HG03064 (cell line): ENCODE data around the gene FETUB.
A peak's percentile ranks its signal among the peaks of the same experiment; 100 is the strongest.
"Not testable (repeated sequence)": the region's sequence is repeated elsewhere in the genome, so short reads cannot be mapped to it uniquely, and the experiment has no call there.

Source experiments
- ATAC-seq: cut with Tn5 transposase; IDR thresholded peaks from one replicate; pipeline ENCODE4 v1.9.1; 2021; ENCODE audit warnings: low read depth; ENCODE audit not compliant: unreplicated experiment

FETUB gene

DNA sequence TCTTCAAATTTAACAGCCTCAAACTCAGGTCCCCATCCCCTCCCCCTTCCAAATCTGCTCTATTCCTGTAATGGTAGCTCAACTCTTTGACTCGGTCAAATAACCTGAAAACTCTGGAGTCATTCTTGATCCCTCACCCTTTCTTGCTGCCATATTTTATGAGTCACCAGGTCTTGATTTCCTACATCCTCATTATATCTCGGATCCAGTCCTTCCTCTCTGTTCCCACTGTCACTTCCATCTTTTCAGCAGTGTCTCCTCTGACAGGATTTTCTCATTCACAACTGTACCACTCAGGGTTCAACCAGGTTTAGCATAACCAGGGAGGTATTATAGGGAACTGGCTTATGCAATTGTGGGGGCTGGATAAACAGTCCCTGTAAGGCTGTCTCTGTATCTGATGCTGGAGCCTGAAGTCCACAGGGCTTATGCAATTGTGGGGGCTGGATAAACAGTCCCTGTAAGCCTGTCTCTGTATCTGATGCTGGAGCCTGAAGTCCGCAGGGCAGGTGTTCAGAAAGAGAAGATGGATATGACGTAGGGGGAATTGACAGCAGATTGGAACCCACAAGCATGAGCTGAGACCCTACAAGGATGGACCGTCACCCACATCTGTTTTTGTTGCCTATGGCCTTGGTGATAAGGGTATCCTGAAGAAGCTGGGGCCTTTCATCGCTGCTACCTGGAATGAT, 9.1 kb upstream of the FETUB start:
- no peak for ATAC-seq

DNA sequence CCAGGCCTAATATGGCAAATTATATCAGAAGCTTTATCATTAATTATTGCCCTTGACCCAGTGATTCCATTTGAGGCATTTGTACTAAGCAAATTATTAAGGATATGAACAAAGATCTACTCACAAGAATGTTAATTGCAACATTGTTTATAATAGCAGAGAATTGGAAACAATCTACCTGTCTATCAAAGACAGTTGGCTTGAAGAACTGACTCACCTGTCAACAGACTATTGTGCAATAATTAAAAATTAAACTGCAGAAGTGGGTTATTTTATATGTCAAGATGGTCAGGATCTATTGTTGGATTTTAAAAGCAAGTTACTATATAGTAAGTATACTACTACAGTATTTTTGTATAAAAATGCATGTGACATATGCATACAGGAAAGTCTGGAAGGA, 6.7 kb upstream of the FETUB start:
- ATAC-seq = no peak

DNA sequence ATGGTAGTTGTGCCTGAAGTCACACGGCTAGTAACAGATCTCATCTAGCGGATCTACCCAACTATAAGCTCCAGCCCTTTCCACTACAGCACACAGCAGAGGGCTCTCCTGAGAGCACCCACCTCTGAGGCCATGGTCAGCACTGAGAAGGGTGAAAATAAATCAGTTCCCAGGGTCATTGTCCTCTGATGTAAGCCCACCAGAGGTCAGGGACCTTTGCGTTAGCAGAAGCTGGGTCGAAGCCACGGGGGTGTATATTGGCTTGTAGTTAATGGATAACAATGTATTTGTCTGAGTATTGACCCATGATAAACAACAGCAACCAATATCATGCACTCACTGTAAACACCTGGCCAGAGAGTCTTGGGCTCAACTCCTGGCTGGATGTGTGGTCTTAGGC, 6.0 kb upstream of the FETUB start:
- ATAC-seq = not testable (repeated sequence)

DNA sequence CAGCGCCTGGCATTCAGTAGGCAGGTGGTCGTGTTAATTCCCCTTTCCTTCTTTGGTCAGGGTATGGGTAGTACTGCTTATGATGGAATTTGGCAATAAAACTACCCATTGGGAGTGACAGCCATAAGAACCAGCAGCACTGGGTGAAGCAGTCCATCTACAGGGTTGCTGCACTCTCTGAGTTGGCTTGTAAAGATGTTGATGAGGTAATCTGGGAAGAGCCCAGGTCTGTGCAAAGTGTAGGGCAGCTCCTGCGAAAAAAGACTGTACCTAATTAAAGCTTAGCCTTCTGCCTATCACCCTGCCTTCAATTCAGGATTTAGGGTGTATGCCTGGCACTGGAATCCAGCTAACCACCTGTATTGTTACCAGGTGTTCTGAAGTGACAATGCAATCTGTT, 4.7 kb upstream of the FETUB start:
- no peak for ATAC-seq

DNA sequence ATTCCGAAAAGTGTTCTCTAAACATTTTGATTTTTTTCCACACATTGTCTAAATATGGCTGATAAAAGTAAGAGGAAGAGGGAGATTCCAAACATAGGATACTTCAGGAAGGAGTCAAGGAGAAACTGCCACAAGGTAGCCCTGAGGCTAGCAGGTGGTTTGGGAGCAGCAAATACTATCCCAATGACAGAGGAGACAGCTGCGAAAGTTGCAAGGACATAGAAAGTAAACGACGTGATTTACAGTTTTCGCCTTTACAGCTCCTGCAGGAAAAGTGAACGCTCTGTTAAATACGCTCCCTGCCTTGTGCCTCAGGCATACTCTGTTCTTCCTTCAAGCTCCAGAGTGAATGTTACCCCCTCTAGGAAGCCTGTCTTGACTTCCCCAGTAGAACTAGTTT, 3.7 kb upstream of the FETUB start:
- no peak for ATAC-seq

DNA sequence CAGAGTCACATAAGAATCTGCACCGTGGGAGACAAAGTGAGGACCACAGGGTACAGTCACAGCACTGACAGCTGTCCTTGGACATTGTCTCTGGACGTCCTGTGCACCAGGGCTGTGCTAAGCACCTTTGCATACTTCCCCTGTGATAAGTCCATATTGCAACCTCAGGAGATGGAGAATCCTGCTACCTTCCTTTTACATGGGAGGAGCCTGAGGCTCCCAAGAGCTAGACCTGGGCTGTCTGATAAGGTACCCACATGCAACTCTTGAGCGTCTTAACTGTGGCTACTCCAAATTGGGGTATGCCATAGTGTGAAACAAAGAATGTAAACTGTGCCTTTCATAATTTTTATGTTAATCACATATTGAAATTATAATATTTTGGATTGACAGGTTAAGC, 2.5 kb upstream of the FETUB start:
- no peak for ATAC-seq

DNA sequence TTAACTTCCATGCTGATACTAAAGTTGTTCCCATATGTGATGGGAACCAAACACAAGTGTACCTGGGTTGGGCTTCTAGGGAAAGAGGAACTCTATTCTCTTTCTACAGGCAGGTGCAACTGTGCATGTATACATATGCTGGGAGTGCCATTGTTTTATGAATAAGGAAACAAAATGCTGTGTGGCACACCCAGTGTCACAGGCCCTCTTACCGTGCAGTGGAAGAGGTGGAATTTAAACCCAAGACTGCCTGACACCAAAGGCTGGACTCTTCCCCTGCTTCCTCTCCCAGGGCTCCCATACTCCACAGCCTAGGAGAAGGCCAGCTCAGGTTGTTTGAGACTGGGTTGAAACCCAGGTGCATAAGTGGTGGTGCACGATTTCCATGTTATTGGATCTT, 1.9 kb upstream of the FETUB start:
- no peak for ATAC-seq

DNA sequence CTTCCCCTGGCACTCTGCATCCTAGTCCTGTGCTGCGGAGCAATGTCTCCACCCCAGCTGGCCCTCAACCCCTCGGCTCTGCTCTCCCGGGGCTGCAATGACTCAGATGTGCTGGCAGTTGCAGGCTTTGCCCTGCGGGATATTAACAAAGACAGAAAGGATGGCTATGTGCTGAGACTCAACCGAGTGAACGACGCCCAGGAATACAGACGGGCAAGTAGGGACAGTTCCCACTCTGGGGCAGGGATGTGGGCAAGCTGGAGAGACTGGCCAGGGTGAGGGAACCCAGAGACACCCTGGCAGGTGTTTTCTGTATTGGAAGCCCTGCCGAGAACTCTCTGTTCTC, 247 bp downstream of the FETUB start:
- ATAC-seq = no peak

DNA sequence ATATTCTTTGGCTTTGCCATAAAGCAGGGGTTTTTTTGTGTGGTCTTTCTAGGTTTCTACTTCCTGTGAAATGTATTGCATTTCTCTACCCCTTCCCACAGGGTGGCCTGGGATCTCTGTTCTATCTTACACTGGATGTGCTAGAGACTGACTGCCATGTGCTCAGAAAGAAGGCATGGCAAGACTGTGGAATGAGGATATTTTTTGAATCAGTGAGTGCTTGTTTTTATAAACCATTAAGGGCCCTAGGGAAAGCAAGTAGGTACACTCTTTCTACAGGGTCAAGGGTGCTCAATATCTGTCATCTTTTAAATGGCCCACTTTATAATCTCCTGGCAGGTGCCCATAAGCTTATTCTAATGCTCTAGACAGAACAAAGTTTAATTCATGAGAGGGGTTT, 730 bp downstream of the FETUB start:
- ATAC-seq = no peak

DNA sequence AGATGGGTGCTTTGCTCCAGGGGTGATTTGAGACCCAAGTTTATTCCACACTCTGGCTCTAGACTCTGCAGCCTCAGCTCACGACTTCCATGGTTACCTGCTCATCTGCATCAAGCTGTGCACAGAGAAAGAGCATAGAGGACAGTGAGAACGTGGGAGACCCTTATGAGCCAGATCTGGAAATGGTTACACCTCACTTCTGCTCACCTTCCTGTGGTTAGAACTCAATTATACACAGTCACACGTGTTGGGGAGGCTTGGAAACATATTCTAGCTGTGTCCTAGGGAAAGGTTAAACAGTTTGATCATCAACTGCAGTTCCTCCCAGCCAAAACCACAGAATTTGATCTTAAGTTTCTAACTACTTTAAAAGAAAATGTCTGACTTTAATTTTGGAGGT, 1.8 kb downstream of the FETUB start:
- ATAC-seq = no peak

DNA sequence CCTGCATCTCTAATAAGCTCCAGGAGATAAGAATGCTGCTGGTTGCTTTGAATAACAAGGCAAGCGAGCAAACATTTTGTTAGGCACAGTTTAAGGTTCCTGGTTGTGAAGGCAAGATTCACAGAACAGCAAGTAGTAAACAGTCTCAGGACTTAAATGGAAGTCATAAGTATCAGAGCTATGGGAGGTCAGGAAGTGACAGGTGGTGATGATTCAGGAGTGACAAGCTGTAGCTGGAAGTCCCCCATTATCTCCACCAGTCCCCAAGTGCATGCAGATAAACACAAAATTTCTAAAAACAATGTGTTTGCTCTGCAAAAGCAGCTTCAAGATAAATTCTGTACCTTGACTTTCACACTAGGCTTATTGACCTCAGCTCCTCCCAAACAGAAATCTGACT, 3.3 kb downstream of the FETUB start:
- ATAC-seq = no peak

DNA sequence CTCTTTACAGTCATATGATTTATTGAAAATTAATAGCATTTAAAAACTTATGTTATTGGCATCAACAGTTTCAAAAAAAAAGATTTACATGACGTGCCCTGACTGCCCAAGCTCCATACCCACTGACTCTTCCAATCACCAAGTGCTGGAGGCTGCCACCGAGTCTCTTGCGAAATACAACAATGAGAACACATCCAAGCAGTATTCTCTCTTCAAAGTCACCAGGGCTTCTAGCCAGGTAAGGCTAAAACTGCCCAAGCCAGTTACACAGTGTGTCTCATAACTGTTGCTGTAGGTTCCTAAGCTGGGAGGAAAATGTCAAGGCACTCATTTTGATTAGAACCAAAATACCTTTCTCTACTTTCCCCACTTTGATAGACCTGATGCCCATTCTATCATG, 4.5 kb downstream of the FETUB start:
- no peak for ATAC-seq

DNA sequence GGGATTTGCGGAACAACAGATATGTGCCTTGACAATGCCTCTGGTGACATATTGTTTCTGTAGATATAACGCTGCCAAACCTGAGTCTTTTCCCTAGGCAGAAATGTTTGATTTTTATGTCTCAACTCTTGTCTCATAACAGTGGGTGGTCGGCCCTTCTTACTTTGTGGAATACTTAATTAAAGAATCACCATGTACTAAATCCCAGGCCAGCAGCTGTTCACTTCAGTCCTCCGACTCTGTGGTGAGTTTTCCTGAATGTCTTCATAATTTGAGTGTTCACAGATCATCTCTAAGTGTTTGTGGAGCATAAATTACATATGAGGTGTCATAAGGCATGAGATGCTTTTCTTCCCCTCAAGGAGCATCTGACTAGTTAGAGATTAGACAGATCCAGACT, 5.9 kb downstream of the FETUB start:
- ATAC-seq = no peak

DNA sequence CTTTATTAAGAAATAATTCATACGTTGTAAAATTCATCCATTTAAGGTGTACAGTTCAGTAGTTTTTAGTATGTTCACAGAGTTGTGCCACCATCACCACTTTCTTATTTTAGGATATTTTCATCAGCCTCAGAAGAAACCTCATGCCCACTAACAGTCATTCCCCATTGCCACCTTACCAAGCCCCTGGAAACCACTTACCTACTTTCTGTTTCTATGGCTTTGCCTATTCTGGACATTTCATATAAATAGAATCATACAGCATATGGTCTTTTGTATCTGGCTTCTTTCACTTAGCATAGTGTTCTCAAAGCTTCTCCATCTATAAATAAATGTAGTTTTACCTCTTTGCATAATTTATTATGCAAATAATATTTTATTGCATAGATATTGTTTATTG, 6.6 kb downstream of the FETUB start:
- ATAC-seq = no peak

DNA sequence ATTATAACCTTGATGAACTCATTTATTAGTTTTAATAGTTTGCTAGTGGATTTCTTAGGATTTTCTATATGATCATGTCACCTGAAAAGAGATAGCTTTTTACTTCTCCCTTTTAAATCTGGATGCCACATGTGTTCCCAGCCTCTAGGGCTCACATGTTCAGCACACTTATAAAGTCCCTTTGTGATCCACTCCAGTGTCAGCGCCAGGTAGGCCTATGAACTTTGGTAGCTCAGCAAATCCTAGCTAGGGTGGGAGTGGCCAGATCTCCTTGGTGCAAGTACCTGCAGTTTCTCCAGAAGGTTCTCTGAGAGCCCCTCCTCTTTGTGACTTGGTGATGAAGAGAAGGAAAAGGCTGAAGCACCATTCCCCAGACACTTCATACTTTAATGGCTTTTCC, 8.7 kb downstream of the FETUB start:
- ATAC-seq = no peak

DNA sequence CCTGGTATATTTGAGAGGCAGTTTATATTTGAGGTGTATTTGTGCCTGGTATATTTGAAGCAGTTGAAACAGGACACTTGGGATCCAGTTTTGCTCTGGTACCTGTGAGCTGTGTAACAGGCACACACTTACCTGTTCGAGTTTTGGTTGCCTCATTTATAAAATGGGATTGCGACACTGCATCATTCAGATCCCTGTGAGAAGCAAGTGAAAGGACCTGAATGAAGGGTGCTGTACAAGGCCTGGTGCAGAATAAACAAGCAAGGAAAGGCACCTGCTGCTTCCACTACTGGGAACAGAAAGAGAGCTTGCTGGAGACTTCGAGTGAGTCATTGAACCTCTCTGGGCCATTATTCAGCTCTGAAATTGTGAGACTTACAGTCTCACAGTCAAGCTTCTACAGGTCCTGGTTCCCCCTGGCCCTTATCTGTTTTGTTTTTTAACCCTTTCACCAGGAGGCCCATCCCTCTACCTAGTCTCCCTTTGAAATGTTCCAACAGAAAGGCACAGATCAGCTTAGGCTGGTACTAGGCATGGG, 11.5 kb downstream of the FETUB start:
- ATAC-seq = no peak

DNA sequence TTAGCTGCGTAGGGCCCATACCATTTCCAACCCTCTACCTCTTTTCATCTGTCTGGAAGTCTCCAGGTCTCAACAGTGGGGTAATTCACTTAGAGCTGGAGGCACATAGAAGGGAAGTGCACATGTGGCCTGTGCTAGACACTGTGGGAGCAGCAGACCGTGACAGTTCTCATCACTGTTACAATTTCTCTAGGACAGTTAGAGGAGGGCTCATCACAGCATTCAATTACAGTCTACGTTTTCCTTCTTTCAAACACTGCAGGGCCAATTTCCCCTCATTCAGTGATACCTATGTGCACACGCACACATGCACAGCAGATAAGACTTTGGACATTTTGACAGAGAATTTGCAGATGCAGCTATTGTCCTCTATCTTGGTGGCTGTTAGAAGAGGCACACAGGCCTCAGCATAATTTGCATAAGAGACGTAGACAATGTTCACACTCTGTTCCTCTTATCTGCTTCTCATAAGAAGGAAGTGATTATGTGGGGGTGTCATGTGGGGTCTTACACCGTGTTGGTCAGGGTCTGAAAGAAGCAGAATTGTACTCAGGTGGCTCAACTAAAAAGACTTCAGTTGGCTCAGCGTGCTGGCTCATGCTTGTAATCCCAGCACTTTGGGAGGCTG, 13.0 kb downstream of the FETUB start:
- peak; percentile 93 for ATAC-seq

DNA sequence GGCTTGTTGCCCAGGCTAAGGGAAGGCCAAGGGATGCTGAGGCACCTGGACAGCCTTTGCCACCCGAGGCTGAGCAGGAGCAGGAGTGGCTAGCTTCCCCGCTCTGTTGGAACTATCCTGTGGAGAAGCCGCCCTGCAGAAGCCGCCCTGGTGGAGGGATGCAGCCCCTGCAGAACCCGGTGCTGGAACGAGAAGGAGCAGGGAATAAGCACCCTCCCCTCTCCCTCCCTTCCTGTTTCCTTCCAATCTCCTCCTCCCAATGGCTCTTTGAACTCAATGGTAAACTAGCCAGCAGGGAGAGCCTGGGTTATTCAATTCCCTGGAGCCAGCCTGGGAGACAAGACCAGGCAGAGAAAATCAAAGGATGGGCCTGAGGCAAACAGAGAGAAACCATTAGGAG, 13.8 kb downstream of the FETUB start:
- ATAC-seq = no peak

DNA sequence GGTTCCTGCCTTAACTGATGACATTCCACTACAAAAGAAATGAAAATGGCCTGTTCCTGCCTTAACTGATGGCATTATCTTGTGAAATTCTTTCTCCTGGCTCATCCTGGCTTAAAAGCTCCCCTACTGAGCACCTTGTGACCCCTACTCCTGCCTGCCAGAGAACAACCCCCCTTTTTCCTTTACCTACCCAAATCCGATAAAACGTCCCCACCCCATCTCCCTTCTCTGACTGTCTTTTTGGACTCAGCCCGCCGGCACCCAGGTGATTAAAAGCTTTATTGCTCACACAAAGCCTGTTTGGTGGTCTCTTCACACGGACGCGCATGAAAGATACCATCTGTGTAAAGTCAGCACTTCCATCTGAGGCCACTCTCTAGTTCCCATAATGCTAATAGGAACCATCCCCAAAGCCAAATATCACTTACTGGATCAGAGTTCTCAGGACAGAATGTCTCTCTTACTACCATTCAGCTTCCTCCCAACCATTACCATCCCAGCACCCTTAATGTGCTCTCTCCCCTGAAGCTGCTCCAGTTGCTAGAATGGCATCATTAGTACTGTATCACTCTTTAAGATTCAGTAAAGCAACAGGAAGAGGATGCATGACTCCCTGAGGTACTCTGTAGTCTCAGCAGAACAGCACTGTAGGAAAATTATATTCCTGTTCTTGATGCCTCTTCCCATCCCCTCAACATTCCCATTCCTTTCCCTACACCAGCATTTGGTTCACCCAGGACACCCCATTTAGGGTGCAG, 23.3 kb downstream of the FETUB start:
- ATAC-seq = no peak

DNA sequence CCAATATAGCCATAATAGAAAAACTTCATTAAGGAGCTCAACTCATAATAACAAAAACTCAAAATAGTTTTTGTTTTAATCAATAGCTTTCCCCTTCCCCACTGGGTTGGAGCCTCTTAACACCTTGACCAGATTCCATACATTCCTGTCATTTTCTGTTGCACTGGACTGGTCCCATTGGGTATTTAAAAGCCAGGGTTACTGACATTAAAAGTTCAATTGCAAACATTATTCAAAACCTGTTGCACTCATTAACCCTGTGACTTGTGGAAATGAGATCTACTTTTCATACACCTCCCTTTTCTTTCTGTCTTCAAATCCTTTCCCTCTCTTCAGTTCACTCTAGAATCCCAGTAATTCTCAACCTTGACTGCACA, 23.9 kb downstream of the FETUB start:
- no peak for ATAC-seq

DNA sequence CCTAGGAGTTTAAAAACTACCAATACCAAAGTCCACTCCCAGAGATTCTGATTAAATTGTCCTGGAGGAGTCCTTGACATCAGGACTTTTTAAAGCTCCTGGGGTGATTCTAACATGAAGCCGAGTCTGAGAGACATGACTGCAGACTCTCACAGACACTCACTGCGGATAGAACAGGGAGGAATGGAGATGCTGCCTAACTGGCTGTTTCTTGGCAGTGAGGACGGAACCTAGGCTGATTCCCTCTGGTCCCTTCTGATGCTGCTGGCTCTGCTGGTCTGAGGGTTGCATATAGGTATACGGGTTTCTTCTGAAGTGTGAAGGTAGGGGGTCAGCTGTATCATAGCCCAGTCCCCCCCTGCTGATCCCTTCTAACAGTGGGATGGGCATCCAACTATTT, 24.3 kb downstream of the FETUB start:
- ATAC-seq = no peak

DNA sequence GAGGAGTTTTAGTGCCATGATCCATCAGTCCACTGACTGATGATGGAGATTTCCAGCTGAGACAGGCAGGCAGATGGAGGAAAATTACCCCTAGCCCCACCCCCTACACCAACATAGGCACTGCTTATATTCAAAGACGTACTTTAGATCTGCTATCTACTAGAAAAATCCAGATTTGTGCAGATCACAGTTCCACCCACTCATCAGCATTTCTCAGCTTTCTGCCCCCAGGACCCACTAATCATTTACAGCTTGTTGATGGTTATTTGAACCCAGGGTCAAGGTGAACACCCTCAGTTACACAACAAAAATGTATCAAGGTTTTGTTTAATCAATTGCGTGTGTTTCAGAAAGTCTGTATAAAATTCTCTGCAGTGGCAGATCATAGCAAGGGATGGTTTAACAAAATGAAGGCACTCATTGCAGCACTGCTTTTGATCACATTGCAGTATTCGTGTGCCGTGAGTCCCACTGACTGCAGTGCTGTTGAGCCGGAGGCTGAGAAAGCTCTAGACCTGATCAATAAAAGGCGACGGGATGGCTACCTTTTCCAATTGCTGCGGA, 25.5 kb downstream of the FETUB start, which contains the start of gene HRG:
Gene HRG, plus strand, starts transcription at position 390 of the 564 bp plus-strand sequence. Its CDS starts 18 bp downstream, at position 408.
- no peak for ATAC-seq
